HTR-8/SVneo (cell line): ENCODE measurements around the gene EFEMP2.
"Not testable (repeated sequence)": the region's sequence is repeated elsewhere in the genome, so short reads cannot be mapped to it uniquely, and the experiment has no call there.

ENCODE experiments used
- DNase-seq: peaks from one replicate; pipeline ENCODE4 v3.0.0; 2011; ENCODE audit warnings: low spot score, mixed read lengths; ENCODE audit not compliant: insufficient read length
- FAIRE-seq: peaks from 2 replicates; lab custom pipeline; 2011; peaks lifted over from hg19 to GRCh38; lab: Jason Lieb, UNC

The EFEMP2 gene

DNA sequence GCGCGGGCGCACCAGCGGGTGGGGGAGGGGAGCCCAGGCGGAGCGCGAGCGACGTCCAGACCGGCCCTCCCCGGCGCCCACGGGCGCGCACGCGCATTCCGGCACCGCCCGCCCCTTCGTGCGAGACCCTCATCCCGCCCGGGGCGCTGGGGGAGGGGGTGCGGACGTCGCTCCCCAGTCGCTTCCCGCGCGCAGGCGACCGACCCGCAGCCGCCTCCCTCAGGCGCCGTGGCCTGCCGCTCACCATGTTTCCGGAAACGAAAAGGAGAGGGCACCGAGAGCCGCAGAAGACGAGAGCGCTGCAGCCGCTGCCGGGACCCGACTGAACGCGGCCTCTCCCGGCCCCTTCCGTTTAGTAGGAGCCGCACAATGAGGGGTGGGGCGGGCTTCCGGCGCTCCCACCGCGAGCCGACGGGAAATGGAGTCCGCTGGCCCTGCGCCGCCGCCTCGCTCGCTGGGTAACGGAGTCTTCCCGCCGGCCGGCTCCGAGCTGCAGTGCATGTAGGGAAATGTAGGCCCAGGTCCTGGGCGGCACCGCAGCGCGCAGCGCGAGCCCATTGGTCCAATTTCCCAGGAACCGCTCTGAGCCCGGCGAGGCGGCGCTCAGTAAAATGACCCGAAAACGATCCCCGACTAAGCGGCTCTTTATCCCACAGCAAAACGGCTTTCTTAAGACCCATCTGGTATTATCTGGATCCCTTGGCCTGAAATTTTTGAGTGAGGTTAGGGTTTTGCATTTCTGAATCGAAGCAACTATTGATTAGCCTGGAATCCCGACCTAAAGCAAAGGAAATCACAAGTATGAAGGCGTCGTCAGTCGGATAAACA, 14.5 kb downstream of the EFEMP2 start, which contains the start of gene CFL1:
Gene CFL1, minus strand, starts transcription at position 328 of the 828 bp plus-strand sequence. Its CDS starts 81 bp downstream, at position 247.
- peak; percentile 94 for FAIRE-seq
- DNase-seq: peak; percentile 96

DNA sequence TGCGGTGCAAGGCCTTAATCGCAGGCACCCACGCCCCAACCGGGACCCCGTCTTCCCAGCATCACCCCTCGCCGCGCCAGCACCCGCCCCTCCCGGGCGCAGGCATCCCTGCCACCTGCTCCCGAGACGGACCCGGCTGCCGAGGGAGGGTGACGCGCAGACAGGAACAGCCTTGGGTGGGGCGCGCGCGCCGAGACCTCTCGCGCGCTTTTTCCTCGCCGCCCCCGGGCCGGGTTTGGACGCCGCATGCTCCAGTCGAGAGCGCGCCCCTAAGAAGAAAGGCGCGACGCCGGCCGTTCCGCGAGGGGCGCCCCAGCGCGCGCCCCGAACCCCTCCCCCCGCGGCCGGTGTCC, 15.1 kb downstream of the EFEMP2 start:
- DNase-seq: no peak
- FAIRE-seq: no peak

DNA sequence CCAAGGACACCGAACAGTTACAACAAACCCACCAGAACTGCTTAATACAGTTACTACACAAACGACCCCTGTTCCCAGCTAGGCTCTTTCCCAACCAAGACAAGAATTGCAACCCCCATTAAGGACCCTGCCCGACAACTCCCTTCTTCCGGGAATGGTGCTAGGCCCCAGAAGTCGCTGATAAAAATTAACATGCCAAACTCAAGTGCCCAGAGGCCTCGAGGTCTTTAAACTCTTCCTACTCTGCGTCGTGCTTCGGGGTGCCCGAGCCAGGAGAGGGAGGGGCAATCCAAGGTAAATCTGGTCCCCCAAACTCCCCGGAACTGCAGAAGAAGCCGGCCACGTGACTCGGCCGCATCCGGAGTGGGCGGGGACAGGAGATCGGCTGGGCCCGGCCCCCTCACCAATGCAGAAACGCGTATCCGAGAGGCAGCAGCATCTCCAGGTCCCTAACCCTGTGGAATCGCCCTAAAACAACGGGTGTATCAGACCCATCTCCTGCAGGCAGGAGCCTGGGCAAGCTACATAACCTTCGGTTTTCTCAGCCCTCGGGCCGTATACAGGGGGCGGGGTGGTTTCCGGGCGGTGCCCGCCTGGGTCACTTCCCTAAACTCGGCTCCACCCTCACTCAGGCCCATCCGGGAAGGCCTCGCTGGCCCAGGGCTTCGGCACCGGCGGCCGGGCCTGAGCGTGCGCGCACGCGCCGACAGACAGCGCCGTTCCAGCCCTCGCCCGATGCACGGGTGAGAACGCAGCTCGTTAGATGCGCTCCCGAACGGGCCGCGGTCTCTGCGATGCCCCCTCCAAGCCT, 15.7 kb downstream of the EFEMP2 start:
- peak; percentile 66 for FAIRE-seq
- peak; percentile 73 for DNase-seq

DNA sequence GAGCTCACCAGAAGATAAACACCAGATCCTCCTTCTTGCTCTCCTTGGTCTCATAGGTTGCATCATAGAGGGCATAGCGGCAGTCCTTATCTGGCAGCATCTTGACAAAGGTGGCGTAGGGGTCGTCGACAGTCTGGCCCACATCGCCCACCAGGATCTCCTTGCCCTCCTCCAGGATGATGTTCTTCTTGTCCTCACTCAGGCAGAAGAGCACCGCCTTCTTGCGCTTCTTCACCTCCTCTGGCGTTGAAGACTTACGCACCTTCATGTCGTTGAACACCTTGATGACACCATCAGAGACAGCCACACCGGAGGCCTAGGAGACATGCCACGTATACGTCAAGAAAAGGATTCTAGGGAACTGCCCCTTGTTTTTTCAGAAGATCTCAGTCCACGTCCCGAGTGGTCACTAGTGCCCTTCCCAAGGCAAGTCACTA, 16.7 kb downstream of the EFEMP2 start:
- no peak for DNase-seq
- no peak for FAIRE-seq

DNA sequence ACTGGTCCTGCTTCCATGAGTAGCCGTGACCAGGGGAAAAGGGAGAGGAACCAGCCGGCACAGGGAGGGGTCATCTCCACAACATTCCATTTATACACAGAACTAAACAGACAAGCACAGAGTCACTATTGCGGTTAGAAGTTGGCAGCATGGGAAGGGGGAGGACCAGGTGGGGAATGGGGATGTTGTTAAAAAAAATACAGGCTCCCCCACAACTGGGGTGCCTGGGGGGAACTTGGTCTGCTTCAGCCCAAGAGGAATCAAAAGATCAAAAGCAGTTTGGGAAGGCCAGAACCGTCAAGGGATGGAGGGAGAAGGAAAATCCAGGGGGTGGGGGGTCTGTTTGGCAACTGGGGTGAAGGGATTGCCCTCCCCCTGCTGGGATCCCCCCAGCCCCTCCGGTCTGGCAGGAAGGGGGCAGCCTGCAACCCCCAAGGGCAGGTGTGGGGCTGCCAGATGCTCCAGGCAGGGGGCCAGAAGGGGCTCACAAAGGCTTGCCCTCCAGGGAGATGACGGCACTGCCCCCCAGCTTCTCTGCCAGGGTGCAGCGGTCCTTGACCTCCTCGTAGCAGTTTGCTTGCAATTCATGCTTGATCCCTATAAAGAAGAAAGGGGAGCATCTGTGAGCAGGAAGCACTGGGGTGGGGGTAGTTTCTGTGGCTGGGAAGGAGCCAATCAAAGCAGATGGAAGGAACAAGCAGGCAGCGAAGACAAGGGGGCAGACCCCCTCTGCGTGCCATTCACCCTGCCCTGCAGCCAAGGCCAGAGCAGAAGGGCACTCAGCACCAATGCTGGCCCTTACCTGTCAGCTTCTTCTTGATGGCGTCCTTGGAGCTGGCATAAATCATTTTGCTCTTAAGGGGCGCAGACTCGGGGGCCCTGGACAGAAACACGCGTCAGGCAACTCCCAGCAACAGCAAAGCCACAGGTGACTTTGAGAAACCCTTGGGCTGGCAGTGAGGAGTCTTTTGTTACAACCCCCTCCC, 17.5 kb downstream of the EFEMP2 start:
- FAIRE-seq (no peak), DNase-seq (no peak)

DNA sequence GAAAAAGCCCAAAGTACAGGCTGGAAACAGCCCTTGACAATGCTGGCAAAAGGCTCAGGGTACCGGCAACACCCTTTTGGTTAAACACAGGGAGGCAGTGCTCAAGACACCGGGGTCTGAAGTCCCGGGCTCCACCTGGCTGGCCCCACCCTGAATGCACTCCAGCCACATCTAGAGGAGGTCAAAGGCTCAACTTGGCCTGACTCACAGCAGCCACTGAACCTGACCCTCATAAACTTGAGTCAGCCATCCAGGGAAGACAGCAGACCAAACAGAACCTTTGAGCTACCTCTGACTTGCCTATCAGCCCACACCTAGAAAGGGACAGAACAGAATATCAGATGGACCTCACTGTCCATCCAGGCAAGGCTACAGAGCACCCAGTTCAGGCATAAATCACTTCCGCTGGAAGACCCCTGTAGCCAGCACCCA, 18.4 kb downstream of the EFEMP2 start:
- DNase-seq: no peak
- FAIRE-seq: no peak

DNA sequence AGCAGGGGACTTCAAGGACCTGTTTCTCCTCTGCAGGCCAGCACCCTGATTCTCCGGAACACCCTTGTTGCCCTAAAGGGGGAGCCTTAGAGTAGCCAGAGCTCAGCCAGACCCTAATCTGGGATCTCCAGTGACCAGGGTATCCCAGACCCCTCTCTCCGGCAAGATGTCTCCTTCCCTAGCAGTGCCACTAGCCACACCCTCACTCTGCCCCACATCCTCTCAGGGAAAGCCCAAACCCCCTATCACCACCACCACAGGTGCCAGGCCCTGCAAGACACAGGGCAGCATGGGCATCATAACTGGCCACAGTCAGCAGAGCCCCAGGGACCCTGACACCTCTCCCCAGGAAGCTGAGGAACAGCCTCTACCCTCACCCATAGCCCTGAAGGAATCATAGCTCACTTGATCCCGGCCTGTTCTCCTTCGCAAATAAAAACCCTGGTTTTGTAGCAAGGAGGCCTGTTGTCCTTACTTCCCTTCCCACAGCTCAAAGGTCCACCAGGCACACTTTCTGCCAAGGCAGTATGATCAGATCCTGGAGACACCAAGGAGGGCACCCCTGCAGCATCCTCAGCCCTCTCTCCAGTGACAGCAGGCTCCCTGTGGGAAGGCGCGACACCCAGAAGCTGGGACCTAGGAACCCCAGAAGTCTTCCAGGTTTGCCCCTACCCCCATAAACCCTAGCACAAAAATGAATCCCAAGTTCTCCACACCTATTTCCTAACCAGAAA, 19.2 kb downstream of the EFEMP2 start:
- FAIRE-seq (no peak), DNase-seq (no peak)

DNA sequence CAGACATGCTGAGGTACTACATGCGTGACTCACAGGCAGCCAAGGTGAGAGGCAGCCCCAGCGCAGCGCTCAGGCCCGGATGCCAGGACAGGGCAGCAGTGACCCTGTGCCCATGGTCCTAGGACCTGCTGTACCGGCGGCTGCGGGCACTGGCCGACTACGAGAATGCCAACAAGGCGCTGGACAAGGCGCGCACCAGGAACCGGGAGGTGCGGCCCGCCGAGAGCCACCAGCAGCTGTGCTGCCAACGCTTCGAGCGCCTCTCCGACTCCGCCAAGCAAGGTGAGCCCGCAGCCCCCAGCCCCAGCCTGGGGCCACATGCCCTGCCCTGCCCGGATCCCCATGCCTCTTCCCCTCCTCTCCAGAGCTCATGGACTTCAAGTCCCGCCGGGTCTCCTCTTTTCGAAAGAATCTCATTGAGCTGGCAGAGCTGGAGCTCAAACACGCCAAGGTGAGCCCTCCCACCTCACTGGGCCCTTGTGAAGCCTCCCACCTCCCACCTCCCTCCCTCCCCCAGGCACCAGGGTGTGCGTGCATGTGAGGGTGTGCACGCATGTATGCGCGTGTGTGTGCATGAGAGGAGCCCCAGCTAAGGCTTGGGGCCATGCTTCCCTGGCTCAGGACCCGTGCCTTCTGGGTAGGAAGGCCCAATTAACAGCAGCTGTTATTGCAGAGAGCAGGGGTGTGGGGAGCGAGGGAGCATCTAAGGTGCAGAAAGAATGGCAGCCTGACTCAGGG, 19.9 kb downstream of the EFEMP2 start:
- FAIRE-seq (peak; percentile 44), DNase-seq (no peak)

DNA sequence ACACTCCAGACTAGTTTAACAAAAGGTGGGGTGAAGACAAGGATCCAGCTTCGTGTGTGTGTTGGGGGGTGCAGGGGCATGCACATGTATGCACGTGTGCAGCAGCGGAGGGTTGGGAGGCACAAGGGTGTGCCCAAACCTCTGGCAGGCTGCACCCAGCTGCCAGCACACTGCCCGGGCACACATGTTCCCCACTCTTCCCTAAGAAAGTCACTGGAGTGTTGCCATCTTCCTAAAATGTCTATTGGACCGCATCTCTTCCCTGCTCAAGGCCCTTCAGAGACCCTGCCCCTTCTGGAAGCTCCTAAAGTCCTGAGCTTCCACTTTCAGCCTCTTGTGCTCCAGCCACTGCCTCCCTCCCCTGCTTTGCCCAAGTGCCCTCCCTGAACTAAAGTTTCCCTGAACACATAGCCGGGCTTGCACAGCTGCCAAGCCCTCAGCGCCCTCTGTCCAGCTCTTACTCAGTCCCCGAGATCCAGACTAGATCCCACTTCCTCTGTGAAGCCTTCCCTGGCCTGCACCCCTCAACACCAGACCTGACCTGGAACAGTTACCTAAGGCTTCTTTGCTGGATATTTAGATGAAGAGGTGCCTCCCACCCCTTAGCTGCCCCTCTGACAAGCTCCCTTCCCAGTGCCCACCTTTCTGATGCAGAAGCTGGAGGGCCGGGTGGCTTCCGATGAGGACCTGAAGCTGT, 20.6 kb downstream of the EFEMP2 start:
- no peak for DNase-seq
- FAIRE-seq: peak; percentile 48

DNA sequence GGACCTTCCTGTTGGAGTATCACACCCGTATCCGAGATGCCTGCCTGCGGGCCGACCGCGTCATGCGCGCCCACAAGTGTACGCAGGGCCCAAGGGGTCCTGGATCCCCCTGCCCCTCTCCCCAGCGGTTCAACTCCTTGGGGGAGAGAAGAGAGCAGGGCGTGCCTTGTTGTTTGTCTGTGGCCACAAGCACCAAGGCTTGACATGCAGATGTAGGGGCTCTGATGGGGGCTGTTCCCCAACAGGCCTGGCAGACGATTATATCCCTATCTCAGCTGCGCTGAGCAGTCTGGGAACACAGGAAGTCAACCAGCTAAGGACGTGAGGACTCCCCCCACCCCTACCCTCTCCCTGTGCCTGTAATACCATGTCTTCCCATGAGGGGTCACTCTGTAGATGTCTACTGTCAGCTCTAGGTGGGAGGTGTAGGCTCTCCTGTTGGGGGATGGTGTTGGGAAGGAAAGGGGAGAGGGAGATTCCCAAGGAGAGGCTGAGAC, 21.5 kb downstream of the EFEMP2 start:
- no peak for DNase-seq
- FAIRE-seq: peak; percentile 62

DNA sequence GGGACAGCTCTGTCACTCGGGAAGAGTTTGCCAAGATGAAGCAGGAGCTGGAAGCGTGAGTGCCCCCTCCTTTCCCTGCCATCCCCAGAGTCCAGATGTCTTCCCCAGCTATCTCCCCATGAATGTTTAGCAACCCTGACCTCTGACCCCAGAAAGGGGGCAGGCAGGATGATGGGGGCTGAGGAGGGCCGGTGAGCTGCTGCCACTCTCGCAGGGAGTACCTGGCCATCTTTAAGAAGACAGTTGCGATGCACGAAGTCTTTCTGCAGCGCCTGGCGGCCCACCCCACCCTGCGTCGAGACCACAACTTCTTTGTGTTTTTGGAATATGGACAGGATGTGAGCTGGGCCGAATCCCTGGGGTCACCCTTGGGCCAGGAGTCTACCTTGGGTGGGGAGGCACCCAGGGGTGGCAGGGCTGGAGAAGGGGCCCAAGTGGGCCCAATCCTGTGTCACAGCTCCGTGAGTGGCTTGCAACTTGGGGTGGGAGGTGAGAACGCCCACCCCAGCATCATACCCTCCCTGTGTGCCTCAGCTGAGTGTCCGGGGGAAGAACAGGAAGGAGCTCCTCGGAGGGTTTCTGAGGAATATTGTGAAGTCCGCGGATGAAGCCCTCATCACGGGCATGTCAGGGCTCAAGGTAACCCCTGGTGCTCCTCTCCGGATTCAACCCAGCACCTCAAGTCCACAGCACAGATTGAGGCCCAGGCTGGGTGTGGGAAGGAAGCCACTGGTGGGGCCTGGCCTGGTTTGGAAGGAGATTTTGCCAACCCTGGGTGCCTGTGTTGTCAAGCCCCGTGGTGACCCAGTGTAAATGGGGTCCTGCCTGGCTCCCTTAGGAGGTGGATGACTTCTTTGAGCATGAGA, 22.1 kb downstream of the EFEMP2 start:
- peak; percentile 58 for FAIRE-seq
- DNase-seq: no peak

DNA sequence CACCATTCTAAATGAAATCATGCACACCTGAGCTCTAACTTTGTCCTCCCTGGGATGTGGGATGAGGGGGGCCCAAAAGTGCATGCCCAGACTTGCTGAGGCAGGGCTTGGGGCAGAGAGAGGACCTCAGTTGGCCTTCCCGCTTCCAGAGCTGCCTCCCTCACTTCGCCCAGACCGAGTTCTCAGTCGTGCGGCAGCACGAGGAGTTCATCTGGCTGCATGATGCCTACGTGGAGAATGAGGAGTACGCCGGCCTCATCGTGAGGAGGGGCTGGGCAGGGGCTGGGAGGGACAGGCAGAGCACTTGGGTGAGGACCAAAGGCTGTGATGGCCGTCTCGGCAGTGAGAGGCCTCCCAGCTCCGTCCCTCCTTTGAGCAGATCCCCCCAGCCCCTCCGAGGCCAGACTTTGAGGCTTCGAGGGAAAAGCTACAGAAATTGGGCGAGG, 22.8 kb downstream of the EFEMP2 start:
- DNase-seq (no peak), FAIRE-seq (peak; percentile 57)

DNA sequence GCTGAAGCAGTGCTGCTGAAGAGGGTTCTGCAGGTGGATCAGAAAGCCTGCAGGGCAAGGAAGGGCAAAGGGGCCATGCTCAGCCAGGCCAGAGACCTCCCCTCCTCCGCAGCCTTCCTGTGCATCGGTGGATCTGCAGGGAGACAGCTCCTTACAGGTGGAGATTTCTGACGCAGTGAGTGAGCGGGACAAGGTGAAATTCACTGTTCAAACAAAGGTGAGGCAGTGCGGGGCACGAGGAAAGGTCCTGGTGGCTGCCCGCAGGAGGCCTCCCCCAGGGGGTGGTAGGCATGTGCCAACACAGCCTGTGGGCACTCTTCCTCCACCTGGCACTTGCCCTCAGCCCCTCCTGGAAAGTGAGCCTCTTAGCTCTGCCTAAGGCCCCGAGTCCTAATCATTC, 23.2 kb downstream of the EFEMP2 start:
- DNase-seq (no peak), FAIRE-seq (peak; percentile 4)

DNA sequence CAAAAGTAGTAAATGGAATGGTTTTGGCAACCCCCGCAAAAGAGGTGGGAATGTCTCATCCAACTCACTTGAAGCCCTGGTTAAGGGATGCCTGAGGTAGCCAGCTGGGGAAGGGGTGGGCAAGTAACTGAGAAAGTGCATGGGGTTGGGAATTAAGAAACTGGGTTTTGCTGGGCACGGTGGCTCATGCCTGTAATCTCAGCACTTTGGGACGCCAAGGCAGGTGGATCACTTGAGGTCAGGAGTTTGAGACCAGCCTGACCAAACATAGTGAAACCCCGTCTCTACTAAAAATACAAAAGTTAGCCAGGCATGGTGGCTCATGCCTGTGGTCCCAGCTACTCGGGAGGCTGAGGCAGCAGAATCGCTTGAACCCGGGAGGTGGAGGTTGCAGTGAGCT, 23.9 kb downstream of the EFEMP2 start:
- not testable (repeated sequence) for FAIRE-seq, DNase-seq

DNA sequence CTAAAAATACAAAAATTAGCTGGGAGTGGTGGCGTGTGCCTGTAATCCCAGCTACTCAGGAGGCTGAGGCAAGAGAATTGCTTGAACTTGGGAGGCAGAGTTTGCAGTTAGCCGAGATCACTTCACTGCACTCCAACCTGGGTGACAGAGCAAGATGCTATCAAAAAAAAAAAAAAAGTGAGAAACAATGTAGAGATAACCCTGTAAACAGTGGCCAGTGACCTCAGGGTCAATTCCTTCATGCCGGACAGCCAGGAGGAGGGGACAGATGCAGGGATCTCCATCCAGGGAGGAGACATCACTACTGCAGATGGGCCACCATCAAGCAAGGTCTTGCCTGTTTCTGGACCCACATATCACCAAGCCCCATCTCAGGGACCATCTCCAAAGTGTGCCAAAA, 24.9 kb downstream of the EFEMP2 start:
- FAIRE-seq (no peak), DNase-seq (no peak)

DNA sequence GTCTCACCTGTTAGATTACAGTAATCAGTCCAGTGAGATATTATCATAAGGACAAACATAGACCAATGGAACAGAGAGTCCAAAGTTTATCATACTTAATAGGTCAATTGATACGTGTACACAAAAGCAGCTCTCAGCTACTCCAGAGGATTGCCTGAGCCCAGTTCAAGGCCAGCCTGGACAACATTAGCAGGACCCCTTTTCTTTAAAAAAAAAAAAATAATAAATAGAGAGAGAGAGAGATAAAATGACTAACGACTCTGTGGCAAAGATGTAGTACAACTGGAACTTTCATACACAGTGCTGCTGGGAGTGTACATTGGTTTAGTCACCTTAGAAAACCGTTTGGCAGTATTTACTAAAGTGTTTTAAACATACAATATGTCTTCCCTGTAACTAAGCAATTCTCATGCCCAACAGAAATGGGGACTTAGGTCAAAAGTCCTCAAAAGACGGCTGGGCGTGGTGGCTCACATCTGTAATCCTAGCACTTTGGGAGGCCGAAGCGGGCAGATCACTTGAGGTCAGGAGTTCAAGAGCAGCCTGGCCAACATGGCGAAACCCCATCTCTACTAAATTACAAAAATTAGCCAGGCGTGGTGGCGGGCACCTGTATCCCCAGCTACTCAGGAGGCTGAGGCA, 28.2 kb downstream of the EFEMP2 start:
- DNase-seq: no peak
- no peak for FAIRE-seq
